ENCODE measurements around the gene RAB7A. TPM values are rescaled to one million over a fixed set of nuclear protein-coding genes. Genes with fewer than 3 reads are reported as not detected.

RAB7A gene
- total RNA-seq, result 306 TPM
- long read RNA-seq, transcript RAB7A-201 (6 exons, 2,244 nt), result major isoform, 382 of 425 reads
- long read RNA-seq, transcript RAB7A-207 (3 exons, 552 nt), result minor isoform, 5 of 425 reads
- long read RNA-seq, partial matches to known transcripts, result 12 of 425 reads
- long read RNA-seq, other reads (novel, unspliced or antisense), result 26 of 425 reads

DNA sequence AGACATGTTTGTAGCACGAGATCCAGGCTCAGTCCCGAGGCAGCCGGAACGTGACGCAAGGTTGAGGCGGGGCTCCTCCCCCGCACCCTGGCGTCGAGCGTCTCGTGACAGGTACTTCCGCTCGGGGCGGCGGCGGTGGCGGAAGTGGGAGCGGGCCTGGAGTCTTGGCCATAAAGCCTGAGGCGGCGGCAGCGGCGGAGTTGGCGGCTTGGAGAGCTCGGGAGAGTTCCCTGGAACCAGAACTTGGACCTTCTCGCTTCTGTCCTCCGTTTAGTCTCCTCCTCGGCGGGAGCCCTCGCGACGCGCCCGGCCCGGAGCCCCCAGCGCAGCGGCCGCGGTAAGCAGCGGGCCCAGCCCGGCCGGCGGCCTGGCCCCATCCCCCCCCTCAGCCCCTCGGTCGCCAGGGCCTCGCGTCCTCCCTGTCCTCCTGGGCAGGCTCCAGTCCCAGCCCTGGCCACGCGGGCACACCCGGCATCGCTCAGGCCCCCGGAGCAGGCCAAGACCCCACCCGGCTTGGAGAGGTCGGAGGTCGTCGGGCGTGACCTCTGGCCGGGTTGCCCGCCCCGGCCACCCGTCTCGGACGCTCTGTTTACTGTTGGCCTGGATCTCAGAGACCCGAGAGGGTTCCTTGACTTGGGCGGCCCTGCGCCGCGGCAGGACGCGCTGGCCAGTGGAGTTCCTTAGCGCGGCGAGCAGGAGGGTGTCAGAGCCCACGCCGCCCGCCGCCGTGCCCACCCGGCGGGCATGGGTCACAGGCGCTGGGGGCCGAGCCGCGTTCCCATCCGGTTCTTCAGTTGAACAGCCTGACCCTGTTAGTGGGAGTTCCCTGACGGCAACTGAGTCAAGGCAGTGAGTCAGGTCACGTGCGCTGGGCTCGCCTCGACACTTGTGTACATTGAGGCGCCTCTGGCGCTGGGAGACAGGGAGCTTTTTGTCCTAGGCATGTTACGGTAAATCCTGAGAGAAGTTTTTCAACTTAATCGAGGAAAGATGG is at the start of gene RAB7A:
RAB7A (plus strand) TSS at position 161 of the 994 bp plus-strand sequence. CDS start 69,185 bp downstream, outside the sequence.
- intact Hi-C loops (cut with DNase I), result no loop called here
- ATAC-seq (peak; percentile 98), DNase-seq (peak; percentile 99)
- Histone ChIP-seq H3K36me3 (no peaks in the 10 kb centered on the region), H3K4me3 (peak within 1 kb of the TSS; percentile 80), H3K27ac (peak within 1 kb of the TSS; percentile 95), H3K9me3 (no peaks in the 10 kb centered on the region), H3K27me3 (no peaks in the 10 kb centered on the region), H3K4me1 (peaks cover 37% of the 10 kb centered on the region)
- TF ChIP-seq, protein P1, sequence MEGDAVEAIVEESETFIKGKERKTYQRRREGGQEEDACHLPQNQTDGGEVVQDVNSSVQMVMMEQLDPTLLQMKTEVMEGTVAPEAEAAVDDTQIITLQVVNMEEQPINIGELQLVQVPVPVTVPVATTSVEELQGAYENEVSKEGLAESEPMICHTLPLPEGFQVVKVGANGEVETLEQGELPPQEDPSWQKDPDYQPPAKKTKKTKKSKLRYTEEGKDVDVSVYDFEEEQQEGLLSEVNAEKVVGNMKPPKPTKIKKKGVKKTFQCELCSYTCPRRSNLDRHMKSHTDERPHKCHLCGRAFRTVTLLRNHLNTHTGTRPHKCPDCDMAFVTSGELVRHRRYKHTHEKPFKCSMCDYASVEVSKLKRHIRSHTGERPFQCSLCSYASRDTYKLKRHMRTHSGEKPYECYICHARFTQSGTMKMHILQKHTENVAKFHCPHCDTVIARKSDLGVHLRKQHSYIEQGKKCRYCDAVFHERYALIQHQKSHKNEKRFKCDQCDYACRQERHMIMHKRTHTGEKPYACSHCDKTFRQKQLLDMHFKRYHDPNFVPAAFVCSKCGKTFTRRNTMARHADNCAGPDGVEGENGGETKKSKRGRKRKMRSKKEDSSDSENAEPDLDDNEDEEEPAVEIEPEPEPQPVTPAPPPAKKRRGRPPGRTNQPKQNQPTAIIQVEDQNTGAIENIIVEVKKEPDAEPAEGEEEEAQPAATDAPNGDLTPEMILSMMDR (IDR thresholded peaks at IDR 0.05), result no peak

DNA sequence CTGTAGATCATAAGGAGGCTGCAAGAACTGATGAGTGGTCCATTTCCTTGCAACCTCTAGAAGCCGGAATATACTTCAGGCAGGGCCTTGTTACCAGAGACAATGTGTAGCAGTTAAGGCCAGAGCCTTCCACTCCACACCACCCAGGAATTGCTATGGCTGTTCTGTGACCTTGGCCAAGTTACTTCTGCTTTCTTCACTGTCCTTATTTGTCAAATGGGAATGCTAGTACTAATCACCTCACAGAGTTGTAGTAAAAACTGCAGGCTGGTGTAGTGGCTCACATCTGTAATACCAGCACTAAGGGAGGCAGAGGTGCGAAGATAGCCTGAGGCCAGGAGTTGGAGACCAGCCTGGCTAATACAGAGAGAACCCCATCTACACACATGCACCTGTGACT is 46.6 kb upstream of the RAB7A start:
- ATAC-seq (no peak), DNase-seq (no peak)
- H3K9me3 ChIP-seq, result no peaks in the 10 kb centered on the region
- H3K4me3 ChIP-seq, result no peak overlapping the region
- H3K27ac ChIP-seq, result no peak overlapping the region
- TF ChIP-seq, protein P1 (IDR thresholded peaks at IDR 0.05), result no peak
- H3K4me1 ChIP-seq, result peaks cover 18% of the 10 kb centered on the region
- H3K36me3 ChIP-seq, result no peaks in the 10 kb centered on the region
- intact Hi-C loops (cut with DNase I), result no loop called here
- no peaks in the 10 kb centered on the region for H3K27me3 ChIP-seq

DNA sequence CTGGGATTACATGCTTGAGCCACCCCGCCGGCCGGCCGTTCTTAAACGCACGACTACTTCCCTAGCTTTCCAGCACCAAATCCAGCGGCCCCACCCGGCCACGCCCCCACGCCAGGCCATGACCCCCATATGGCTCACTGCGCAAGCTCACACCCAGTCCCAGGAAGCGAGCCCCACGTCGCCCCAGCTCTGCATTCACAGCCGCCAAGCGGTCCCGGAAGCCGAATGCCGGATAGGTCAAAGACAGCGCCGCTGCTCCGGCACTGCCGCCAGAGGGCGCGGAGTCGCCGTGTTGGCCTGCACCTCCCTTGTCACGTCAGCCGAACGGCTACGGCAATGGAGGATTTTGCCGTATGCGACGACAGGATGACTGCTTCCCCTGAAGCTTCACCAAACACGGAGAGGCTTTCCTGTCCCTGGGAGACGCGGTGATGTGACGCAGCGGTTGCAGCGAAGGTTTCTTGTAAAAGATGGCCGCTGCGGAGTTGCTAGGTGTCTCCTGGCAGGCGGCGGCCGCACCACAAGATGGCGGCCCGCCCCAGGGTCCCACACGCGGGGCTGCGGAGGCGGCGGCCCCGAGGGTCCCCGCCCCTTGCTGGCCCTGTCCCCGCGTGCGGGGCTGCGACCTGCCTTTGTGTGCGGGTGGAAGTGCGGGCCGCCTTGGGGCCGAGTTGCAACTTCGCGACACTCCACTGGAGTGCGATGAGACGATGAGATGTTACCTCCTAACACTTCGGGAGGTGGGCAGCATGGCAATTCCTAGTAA is 45.2 kb upstream of the RAB7A start:
- H3K4me3 ChIP-seq, result peak overlapping the region; percentile 60
- TF ChIP-seq, protein P1 (IDR thresholded peaks at IDR 0.05), result peak; percentile 95
- no peaks in the 10 kb centered on the region for H3K36me3 ChIP-seq
- intact Hi-C loops (cut with DNase I), result loop anchor here (10.0 kb wide), 1 partner anchor 114 kb away; no protein-coding TSS in a partner anchor
- ATAC-seq, result peak; percentile 98
- peak overlapping the region; percentile 97 for H3K27ac ChIP-seq
- peaks cover 18% of the 10 kb centered on the region for H3K4me1 ChIP-seq
- no peaks in the 10 kb centered on the region for H3K9me3 ChIP-seq
- no peaks in the 10 kb centered on the region for H3K27me3 ChIP-seq
- DNase-seq, result peak; percentile 100

DNA sequence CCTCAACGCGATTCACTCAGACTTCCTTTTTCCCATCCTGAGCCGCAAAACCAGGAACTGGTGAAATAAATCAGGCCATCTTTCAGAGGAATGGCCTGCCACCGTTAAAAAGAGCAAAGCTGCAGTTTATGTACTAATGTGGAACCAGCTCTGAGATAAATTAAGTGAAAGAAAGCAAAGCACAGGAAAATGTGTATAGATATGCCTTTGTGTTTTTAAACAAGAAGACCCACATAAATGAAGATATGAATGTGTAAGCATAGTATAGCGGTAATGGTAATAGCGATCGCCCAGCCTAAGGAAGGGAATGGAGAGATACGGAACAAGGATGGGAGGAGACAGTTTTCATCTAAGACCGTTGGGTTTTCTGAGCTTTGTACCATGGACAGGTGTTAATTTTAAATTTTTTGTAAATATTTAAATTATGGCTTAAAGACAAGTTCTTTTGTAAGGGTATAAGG is 44.6 kb upstream of the RAB7A start:
- intact Hi-C loops (cut with DNase I), result loop anchor here (10.0 kb wide), 1 partner anchor 113 kb away; no protein-coding TSS in a partner anchor
- peaks cover 18% of the 10 kb centered on the region for H3K4me1 ChIP-seq
- DNase-seq, result no peak
- H3K9me3 ChIP-seq, result no peaks in the 10 kb centered on the region
- peak overlapping the region; percentile 97 for H3K27ac ChIP-seq
- H3K36me3 ChIP-seq, result no peaks in the 10 kb centered on the region
- no peaks in the 10 kb centered on the region for H3K27me3 ChIP-seq
- no peak for ATAC-seq
- TF ChIP-seq, protein P1 (IDR thresholded peaks at IDR 0.05), result no peak
- peak overlapping the region; percentile 60 for H3K4me3 ChIP-seq

DNA sequence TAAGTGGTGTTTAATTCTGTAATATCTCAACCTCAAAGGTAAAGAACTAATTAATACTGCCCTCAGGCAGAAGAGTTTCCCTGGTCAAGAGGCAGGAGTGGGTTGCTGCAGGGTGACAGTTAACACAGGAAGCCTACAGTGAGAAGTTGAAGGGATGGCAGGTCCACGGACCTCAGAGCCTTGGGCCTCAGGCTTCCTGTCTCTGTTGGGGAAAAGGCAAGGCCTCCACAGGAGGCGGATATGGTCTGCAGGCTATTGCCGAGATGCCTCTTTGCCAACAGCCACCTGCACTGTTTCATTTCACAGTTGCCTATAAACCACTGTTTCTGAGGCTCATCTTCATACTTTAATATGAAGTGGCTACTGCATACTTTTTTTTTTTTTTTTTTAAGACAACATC is 42.0 kb upstream of the RAB7A start:
- Histone ChIP-seq H3K4me1 (peaks cover 18% of the 10 kb centered on the region), H3K4me3 (no peak overlapping the region), H3K9me3 (no peaks in the 10 kb centered on the region), H3K27ac (no peak overlapping the region), H3K27me3 (no peaks in the 10 kb centered on the region), H3K36me3 (no peaks in the 10 kb centered on the region)
- intact Hi-C loops (cut with DNase I), result loop anchor here (10.0 kb wide), 1 partner anchor 111 kb away; no protein-coding TSS in a partner anchor
- DNase-seq, result no peak
- no peak for ATAC-seq
- TF ChIP-seq, protein P1 (IDR thresholded peaks at IDR 0.05), result no peak
